IPS-15b (cell line): ENCODE measurements around the gene OR6S1.

ENCODE experiments used
- H3K27me3 ChIP-seq: one replicate; pipeline ENCODE4 v1.6.1; 2013; ENCODE audit warnings: low read length; ENCODE audit not compliant: control insufficient read depth, insufficient read depth
- H3K36me3 ChIP-seq: one replicate; pipeline ENCODE4 v1.6.1; 2013; ENCODE audit warnings: low read length; ENCODE audit not compliant: control insufficient read depth, insufficient read depth
- H3K4me1 ChIP-seq: one replicate; pipeline ENCODE4 v1.6.1; 2013; ENCODE audit warnings: mild to moderate bottlenecking, low read length; ENCODE audit not compliant: control insufficient read depth, insufficient read depth
- H3K4me3 ChIP-seq: one replicate; pipeline ENCODE4 v1.5.1; 2013; ENCODE audit warnings: low read depth, low read length
- H3K9ac ChIP-seq: one replicate; pipeline ENCODE4 v1.6.1; 2013; ENCODE audit warnings: low read depth, mild to moderate bottlenecking, low read length
- H3K9me3 ChIP-seq: one replicate; pipeline ENCODE4 v1.6.1; 2013; ENCODE audit warnings: mild to moderate bottlenecking, low read length; ENCODE audit not compliant: control insufficient read depth, insufficient read depth

OR6S1 gene

GRCh38 chr14:20662968-20663732, 21.7 kb upstream of the OR6S1 start:
- no peaks in the 10 kb centered on the region for H3K9me3 ChIP-seq
- no peaks in the 10 kb centered on the region for H3K4me1 ChIP-seq
- H3K9ac ChIP-seq: peak overlapping the region; percentile 50
- H3K4me3 ChIP-seq: peak overlapping the region; percentile 80
- peaks cover 28% of the 10 kb centered on the region for H3K27me3 ChIP-seq
- H3K36me3 ChIP-seq: no peaks in the 10 kb centered on the region

GRCh38 chr14:20661197-20661596, 19.7 kb upstream of the OR6S1 start:
- peaks cover 2% of the 10 kb centered on the region for H3K4me1 ChIP-seq
- H3K9ac ChIP-seq: no peak overlapping the region
- peaks cover 40% of the 10 kb centered on the region for H3K27me3 ChIP-seq
- no peaks in the 10 kb centered on the region for H3K36me3 ChIP-seq
- H3K4me3 ChIP-seq: no peak overlapping the region
- H3K9me3 ChIP-seq: no peaks in the 10 kb centered on the region

- H3K4me1 ChIP-seq: peaks cover 2% of the 10 kb centered on the region
- H3K4me3 ChIP-seq: peak overlapping the region; percentile 45
- H3K9me3 ChIP-seq: no peaks in the 10 kb centered on the region
- no peak overlapping the region for H3K9ac ChIP-seq
- H3K36me3 ChIP-seq: no peaks in the 10 kb centered on the region
- peaks cover 50% of the 10 kb centered on the region for H3K27me3 ChIP-seq
These were observed 18.4 kb upstream of the OR6S1 start for GRCh38 chr14:20659813-20660395.

- H3K9me3 ChIP-seq: no peaks in the 10 kb centered on the region
- peaks cover 2% of the 10 kb centered on the region for H3K4me1 ChIP-seq
- no peaks in the 10 kb centered on the region for H3K36me3 ChIP-seq
- no peak overlapping the region for H3K4me3 ChIP-seq
- H3K9ac ChIP-seq: no peak overlapping the region
- peaks cover 46% of the 10 kb centered on the region for H3K27me3 ChIP-seq
These were observed 17.8 kb upstream of the OR6S1 start for GRCh38 chr14:20659336-20659735.

- Histone ChIP-seq H3K27me3 (peaks cover 44% of the 10 kb centered on the region), H3K9me3 (no peaks in the 10 kb centered on the region), H3K4me3 (peak overlapping the region; percentile 64), H3K36me3 (no peaks in the 10 kb centered on the region), H3K4me1 (peaks cover 2% of the 10 kb centered on the region), H3K9ac (no peak overlapping the region)
These were observed 16.8 kb upstream of the OR6S1 start for GRCh38 chr14:20658246-20658645.

GRCh38 chr14:20657216-20658211, 16.0 kb upstream of the OR6S1 start:
- H3K4me1 ChIP-seq: peaks cover 2% of the 10 kb centered on the region
- H3K9ac ChIP-seq: no peak overlapping the region
- peaks cover 44% of the 10 kb centered on the region for H3K27me3 ChIP-seq
- no peaks in the 10 kb centered on the region for H3K9me3 ChIP-seq
- peak overlapping the region; percentile 64 for H3K4me3 ChIP-seq
- H3K36me3 ChIP-seq: no peaks in the 10 kb centered on the region

- Histone ChIP-seq H3K9ac (no peak overlapping the region), H3K4me3 (no peak overlapping the region), H3K36me3 (no peaks in the 10 kb centered on the region), H3K27me3 (peaks cover 44% of the 10 kb centered on the region), H3K4me1 (peaks cover 2% of the 10 kb centered on the region), H3K9me3 (no peaks in the 10 kb centered on the region)
These were observed 14.8 kb upstream of the OR6S1 start for GRCh38 chr14:20656274-20656673.

- Histone ChIP-seq H3K4me1 (peaks cover 2% of the 10 kb centered on the region), H3K4me3 (no peak overlapping the region), H3K36me3 (no peaks in the 10 kb centered on the region), H3K9ac (no peak overlapping the region), H3K27me3 (peaks cover 44% of the 10 kb centered on the region), H3K9me3 (no peaks in the 10 kb centered on the region)
These were observed 14.4 kb upstream of the OR6S1 start for GRCh38 chr14:20655851-20656250.

GRCh38 chr14:20652996-20653975, 11.8 kb upstream of the OR6S1 start:
- no peak overlapping the region for H3K9ac ChIP-seq
- peaks cover 2% of the 10 kb centered on the region for H3K4me1 ChIP-seq
- no peaks in the 10 kb centered on the region for H3K36me3 ChIP-seq
- H3K9me3 ChIP-seq: no peaks in the 10 kb centered on the region
- H3K4me3 ChIP-seq: peak overlapping the region; percentile 66
- peaks cover 28% of the 10 kb centered on the region for H3K27me3 ChIP-seq

- H3K9ac ChIP-seq: no peak overlapping the region
- no peaks in the 10 kb centered on the region for H3K36me3 ChIP-seq
- H3K9me3 ChIP-seq: no peaks in the 10 kb centered on the region
- peaks cover 14% of the 10 kb centered on the region for H3K27me3 ChIP-seq
- no peak overlapping the region for H3K4me3 ChIP-seq
- H3K4me1 ChIP-seq: no peaks in the 10 kb centered on the region
These were observed 4.0 kb upstream of the OR6S1 start for GRCh38 chr14:20645481-20645880.

- H3K27me3 ChIP-seq: peaks cover 14% of the 10 kb centered on the region
- no peak overlapping the region for H3K4me3 ChIP-seq
These were observed 3.0 kb upstream of the OR6S1 start for GRCh38 chr14:20644520-20644919.

More at GRCh38 chr14:20644520-20644919, 3.0 kb upstream of the OR6S1 start:
- no peaks in the 10 kb centered on the region for H3K9me3 ChIP-seq
- no peaks in the 10 kb centered on the region for H3K4me1 ChIP-seq
- no peak overlapping the region for H3K9ac ChIP-seq
- H3K36me3 ChIP-seq: no peaks in the 10 kb centered on the region
